Stimulated activated CD4-positive, alpha-beta T cell treated with anti-CD3 and anti-CD28 coated beads, Interleukin-4, amount 100 ng/mL, for 48 hours (primary cell): Measurements from ENCODE around the gene KLHDC7B.

Source experiments
- DNase-seq, 2 donors: peaks; one replicate each; pipeline ENCODE4 v3.0.0-alpha.2; 2020; ENCODE audit warnings: low read depth in 2 of 2

The KLHDC7B gene

DNA sequence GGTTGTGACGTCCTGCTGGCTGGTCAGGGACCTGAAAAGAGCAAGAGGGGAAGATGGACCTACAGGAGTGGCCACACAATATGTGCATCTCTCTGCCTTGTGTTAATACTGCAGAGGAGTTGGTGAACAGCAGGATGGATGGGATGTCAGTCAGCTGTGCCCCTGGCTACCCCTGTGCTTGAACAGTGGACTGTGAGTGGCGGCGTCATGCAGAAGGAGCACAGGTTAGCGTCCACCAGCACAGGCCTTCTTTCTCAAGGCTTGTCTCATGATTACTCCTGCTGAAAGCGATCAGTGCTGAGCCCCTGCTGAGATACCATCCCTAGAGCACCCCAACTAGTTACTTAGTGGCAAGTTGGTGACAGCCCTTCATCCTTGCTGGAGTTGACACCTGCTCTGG is 40.7 kb downstream of the KLHDC7B start:
- DNase-seq = no peak

- DNase-seq = no peak
Observed at GRCh38 chr22:50587407-50587806, 41.7 kb downstream of the KLHDC7B start.

DNA sequence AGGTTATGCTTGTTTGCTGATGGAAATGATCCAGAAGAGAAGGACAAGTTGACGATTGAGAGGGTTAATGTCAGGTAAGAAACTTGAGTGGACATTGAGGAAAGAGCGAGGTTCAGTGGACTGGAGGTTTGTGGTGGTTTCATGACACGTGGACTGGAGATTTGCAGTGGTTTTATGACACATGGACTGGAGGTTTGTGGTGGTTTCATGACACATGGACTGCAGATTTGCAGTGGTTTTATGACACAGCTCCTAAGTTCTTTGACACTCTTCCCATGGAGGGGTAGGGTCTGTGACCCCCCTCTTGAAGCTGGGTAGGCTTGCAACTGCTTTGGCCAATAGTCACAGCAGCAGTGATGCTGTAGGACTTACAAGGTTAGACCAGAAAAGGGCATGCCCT is 49.5 kb downstream of the KLHDC7B start:
- DNase-seq = no peak

DNA sequence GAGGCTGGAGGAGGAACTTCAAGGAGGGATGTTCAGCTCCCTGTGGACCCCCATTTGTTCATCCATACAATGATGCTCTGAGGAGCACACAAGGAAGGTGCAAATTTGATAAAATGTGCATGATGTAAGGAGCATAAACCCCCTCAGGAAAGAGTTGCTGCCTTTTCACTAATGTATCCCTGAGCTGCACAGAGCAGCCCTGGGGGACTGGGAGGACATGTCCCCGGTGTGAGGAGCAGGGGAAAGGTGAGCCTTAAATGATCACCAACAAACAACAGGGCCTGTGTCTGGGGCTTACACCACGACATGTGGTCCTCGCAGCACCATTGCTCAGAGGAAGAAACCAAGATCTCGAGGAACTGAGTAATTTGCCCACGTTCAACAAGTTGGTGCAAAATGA is 51.4 kb downstream of the KLHDC7B start:
- DNase-seq = no peak

DNA sequence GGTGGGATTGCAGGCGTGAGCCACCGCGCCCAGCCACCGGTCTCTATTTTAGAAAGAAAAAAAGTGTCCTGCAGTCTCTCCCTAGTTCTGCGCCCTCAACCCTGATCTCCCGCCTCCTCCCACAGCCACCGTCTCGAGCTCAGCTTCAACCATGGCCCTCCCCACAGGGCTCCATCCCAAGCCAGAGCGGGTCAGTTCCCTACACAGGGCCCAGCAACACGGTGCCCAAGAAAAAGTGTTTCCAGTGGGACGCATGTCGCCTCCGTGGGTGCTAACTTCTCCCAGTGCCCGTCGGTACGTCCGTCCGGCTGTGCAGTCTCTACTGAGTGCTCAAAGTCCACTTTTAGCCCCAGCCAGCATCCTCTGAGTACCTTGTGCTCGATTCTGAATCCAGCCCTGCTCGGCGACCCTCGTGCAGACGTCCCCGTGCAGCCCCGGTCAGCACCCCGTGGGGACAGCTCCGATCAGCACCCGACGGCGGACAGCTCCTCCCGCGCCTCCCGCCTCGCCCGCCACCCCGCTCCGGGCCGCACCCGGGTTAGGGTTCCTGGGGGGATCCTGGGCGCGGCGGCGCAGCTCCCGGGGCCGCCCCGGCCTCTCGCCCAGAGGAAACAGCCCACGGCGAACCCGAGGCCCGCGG is 54.2 kb downstream of the KLHDC7B start:
- DNase-seq = peak; percentile 45 to 57

GRCh38 chr22:50600538-50600937 is 54.8 kb downstream of the KLHDC7B start, which contains the start of gene MAPK8IP2:
MAPK8IP2 (plus strand) TSS chr22:50600793; CDS start chr22:50600819, 26 bp downstream.
- no peak for DNase-seq
